HEK293 (cell line): ENCODE measurements around the gene DOCK1.

ENCODE experiments used
- HOXA7 ChIP-seq: sonication (generic); formaldehyde crosslinking; IDR thresholded peaks from 2 replicates; pipeline ENCODE4 v1.8.1; 2022; ENCODE audit warnings: missing genetic modification reagents, borderline replicate concordance
- MYNN ChIP-seq: fragments of 450-650 bp; formaldehyde crosslinking; IDR thresholded peaks from 2 replicates; pipeline ENCODE4 v1.5.1; 2016; ENCODE audit warnings: missing biosample characterization, missing genetic modification characterization, borderline replicate concordance
- SETDB1 ChIP-seq: IDR thresholded peaks from one replicate; pipeline ENCODE4 v1.6.1; 2017; ENCODE audit warnings: mild to moderate bottlenecking, low read length, moderate library complexity, mixed read lengths; ENCODE audit not compliant: insufficient read length
- ZNF121 ChIP-seq: fragments of 450-650 bp; formaldehyde crosslinking; IDR thresholded peaks from 2 replicates; pipeline ENCODE4 v1.5.1; 2016; ENCODE audit warnings: missing biosample characterization, missing genetic modification characterization
- ZNF202 ChIP-seq: fragments of 450-650 bp; formaldehyde crosslinking; IDR thresholded peaks from 2 replicates; pipeline ENCODE4 v1.5.1; 2016; ENCODE audit warnings: missing biosample characterization, missing genetic modification characterization, borderline replicate concordance
- ZNF37A ChIP-seq: fragments of 450-650 bp; IDR thresholded peaks from 2 replicates; pipeline ENCODE4 v1.5.1; 2018; ENCODE audit warnings: missing biosample characterization, missing genetic modification characterization
- ZNF433 ChIP-seq: fragments of 450-650 bp; formaldehyde crosslinking; IDR thresholded peaks from 2 replicates; pipeline ENCODE4 v1.5.1; 2016; ENCODE audit warnings: missing biosample characterization, missing genetic modification characterization, low read depth
- ZNF501 ChIP-seq: fragments of 450-650 bp; formaldehyde crosslinking; IDR thresholded peaks from 2 replicates; pipeline ENCODE4 v1.5.1; 2016; ENCODE audit warnings: missing biosample characterization, missing genetic modification characterization
- ZSCAN30 ChIP-seq: fragments of 450-650 bp; IDR thresholded peaks from 2 replicates; pipeline ENCODE4 v1.5.1; 2018; ENCODE audit warnings: missing biosample characterization, mild to moderate bottlenecking, missing genetic modification characterization, moderate library complexity
- TF ChIP-seq, protein P1 (sequence below): fragments of 450-650 bp; formaldehyde crosslinking; IDR thresholded peaks from 2 replicates; pipeline ENCODE4 v1.5.1; 2016; ENCODE audit warnings: missing biosample characterization, missing genetic modification characterization
- TF ChIP-seq, protein P2 (sequence below): sonication (generic); formaldehyde crosslinking; IDR thresholded peaks from 2 replicates; pipeline ENCODE4 v1.8.1; 2022; ENCODE audit warnings: mild to moderate bottlenecking, moderate library complexity, missing genetic modification reagents
- TF ChIP-seq, protein P3 (sequence below): fragments of 450-650 bp; IDR thresholded peaks from 2 replicates; pipeline ENCODE4 v1.5.1; 2018; ENCODE audit warnings: missing biosample characterization, missing genetic modification characterization
- TF ChIP-seq, protein P4 (sequence below): fragments of 450-650 bp; formaldehyde crosslinking; IDR thresholded peaks from 2 replicates; pipeline ENCODE4 v1.5.1; 2016; ENCODE audit warnings: missing biosample characterization, missing genetic modification characterization

DNA sequence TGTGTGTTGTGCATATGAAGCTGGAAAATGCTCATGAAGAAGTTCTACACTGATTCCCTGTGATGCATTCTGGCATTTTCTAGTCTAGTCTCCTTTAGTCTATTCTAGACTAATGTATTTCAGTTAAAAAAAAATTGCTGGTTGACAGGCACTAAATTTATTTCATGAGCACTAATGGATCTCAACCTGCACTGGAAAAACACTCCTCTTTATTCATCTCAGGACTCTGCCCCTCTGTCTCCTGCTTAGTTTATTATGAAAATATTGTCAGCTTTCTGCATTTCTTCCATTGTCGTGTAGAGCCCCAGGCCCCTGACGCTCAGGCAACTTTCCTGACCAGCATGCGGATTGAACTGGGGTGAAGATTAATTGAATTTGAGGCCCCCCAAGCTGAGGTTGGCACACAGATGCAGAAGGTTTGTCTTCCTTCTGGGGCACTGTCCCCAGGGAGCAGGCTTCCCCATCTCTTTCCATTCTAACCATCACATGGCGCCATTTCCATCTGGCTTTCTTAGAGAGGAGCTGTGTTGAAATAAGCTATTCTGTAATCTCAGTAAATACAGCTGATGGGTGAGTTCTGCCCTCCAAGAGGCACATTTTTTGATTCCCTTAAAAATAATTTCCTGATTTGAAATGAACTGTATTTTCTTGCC is 162.4 kb downstream of the DOCK1 start:
- TF ChIP-seq, protein P1, sequence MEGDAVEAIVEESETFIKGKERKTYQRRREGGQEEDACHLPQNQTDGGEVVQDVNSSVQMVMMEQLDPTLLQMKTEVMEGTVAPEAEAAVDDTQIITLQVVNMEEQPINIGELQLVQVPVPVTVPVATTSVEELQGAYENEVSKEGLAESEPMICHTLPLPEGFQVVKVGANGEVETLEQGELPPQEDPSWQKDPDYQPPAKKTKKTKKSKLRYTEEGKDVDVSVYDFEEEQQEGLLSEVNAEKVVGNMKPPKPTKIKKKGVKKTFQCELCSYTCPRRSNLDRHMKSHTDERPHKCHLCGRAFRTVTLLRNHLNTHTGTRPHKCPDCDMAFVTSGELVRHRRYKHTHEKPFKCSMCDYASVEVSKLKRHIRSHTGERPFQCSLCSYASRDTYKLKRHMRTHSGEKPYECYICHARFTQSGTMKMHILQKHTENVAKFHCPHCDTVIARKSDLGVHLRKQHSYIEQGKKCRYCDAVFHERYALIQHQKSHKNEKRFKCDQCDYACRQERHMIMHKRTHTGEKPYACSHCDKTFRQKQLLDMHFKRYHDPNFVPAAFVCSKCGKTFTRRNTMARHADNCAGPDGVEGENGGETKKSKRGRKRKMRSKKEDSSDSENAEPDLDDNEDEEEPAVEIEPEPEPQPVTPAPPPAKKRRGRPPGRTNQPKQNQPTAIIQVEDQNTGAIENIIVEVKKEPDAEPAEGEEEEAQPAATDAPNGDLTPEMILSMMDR (tag by site-specific recombination) = no peak
- TF ChIP-seq, protein P2, sequence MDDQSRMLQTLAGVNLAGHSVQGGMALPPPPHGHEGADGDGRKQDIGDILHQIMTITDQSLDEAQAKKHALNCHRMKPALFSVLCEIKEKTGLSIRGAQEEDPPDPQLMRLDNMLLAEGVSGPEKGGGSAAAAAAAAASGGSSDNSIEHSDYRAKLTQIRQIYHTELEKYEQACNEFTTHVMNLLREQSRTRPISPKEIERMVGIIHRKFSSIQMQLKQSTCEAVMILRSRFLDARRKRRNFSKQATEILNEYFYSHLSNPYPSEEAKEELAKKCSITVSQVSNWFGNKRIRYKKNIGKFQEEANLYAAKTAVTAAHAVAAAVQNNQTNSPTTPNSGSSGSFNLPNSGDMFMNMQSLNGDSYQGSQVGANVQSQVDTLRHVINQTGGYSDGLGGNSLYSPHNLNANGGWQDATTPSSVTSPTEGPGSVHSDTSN = no peak
- TF ChIP-seq ZNF121 = no peak
- TF ChIP-seq ZNF501 (tag by site-specific recombination) = no peak
- no peak for TF ChIP-seq ZNF202 (tag by site-specific recombination)
- TF ChIP-seq ZNF433 (tag by site-specific recombination) = no peak
- TF ChIP-seq ZSCAN30 (tag by site-specific recombination) = no peak
- TF ChIP-seq HOXA7 (CRISPR knock-in tag) = no peak
- no peak for TF ChIP-seq SETDB1
- TF ChIP-seq, protein P3, sequence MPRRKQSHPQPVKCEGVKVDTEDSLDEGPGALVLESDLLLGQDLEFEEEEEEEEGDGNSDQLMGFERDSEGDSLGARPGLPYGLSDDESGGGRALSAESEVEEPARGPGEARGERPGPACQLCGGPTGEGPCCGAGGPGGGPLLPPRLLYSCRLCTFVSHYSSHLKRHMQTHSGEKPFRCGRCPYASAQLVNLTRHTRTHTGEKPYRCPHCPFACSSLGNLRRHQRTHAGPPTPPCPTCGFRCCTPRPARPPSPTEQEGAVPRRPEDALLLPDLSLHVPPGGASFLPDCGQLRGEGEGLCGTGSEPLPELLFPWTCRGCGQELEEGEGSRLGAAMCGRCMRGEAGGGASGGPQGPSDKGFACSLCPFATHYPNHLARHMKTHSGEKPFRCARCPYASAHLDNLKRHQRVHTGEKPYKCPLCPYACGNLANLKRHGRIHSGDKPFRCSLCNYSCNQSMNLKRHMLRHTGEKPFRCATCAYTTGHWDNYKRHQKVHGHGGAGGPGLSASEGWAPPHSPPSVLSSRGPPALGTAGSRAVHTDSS (tag by site-specific recombination) = no peak
- TF ChIP-seq, protein P4, sequence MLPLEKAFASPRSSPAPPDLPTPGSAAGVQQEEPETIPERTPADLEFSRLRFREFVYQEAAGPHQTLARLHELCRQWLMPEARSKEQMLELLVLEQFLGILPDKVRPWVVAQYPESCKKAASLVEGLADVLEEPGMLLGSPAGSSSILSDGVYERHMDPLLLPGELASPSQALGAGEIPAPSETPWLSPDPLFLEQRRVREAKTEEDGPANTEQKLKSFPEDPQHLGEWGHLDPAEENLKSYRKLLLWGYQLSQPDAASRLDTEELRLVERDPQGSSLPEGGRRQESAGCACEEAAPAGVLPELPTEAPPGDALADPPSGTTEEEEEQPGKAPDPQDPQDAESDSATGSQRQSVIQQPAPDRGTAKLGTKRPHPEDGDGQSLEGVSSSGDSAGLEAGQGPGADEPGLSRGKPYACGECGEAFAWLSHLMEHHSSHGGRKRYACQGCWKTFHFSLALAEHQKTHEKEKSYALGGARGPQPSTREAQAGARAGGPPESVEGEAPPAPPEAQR (tag by site-specific recombination) = no peak
- no peak for TF ChIP-seq ZNF37A (tag by site-specific recombination)
- TF ChIP-seq MYNN = no peak
